Ovary (tissue), 9 donors: Measurements from ENCODE around the gene RALGPS2. TPM values are rescaled to one million over a fixed set of nuclear protein-coding genes. Genes with fewer than 3 reads are reported as not detected.

Source experiments
- DNase-seq, 5 donors: peaks; one replicate each; pipeline ENCODE4 v3.0.0-alpha.2; 2019 to 2020
- H3K27ac ChIP-seq, 2 donors: fragments of 200-600 bp; one replicate each; pipeline versions ENCODE4 v1.5.1 to v1.8.0; 2019 to 2022
- H3K27me3 ChIP-seq: fragments of 200-600 bp; one replicate; pipeline ENCODE4 v1.8.0; 2022
- H3K36me3 ChIP-seq: fragments of 200-600 bp; sonication (generic); one replicate; pipeline ENCODE4 v1.5.1; 2019
- H3K4me1 ChIP-seq: one replicate; pipeline ENCODE4 v1.8.1; 2013; ENCODE audit warnings: mild to moderate bottlenecking, moderate library complexity; ENCODE audit not compliant: insufficient read depth
- H3K4me3 ChIP-seq: fragments of 200-600 bp; sonication (generic); one replicate; pipeline ENCODE4 v1.5.1; 2017
- H3K9me3 ChIP-seq, 2 donors: fragments of 200-600 bp in 1 of 2; sonication (generic) in 1 of 2; one replicate each; pipeline versions ENCODE4 v1.5.1 to v1.8.1; 2013 to 2019; ENCODE audit warnings: mild to moderate bottlenecking in 1 of 2, moderate library complexity in 1 of 2
- CTCF ChIP-seq, 3 donors: fragments of 450-650 bp in 2 of 3; fragments of 200-600 bp in 1 of 3; IDR thresholded peaks; one replicate each; pipeline versions ENCODE4 v1.5.1 to v1.8.0; 2016 to 2022; ENCODE audit warnings: antibody characterized with exemption in 3 of 3, mild to moderate bottlenecking in 1 of 3
- EP300 ChIP-seq: sonication (generic); formaldehyde crosslinking; IDR thresholded peaks from one replicate; pipeline ENCODE4 v1.6.1; 2017; ENCODE audit warnings: antibody characterized with exemption
- POLR2A ChIP-seq: fragments of 450-650 bp; IDR thresholded peaks from one replicate; pipeline ENCODE4 v1.6.1; 2017; ENCODE audit warnings: antibody characterized with exemption, mild to moderate bottlenecking, moderate library complexity
- WGBS, 3 donors: extraction: QIAGEN DNeasy Blood & Tissue Kit in 1 of 3; methylation state at CpG; one replicate each; pipeline versions ENCODE4 v1.1.5 to v1.1.7; 2013 to 2017; 5-methylcytosine and 5-hydroxymethylcytosine counted together
- intact Hi-C, 4 donors: fragments of 100-400 bp; cut with DNase I; formaldehyde crosslinking; loops; one replicate each; pipeline versions ENCODE4 v1.11.0 to v1.15.1; 2022 to 2023
- polyA plus RNA-seq, 2 donors: library from polyadenylated mRNA; stranded (reverse); fragments of 200-250 nt in 1 of 2; fragments of 350-450 nt in 1 of 2; fragmentation: Illumina TruSeq in 1 of 2; extraction: RNeasy Lipid Tissue Mini Kit (QIAGEN cat#74804) in 1 of 2; gene quantifications; one replicate each; pipeline ENCODE4 v1.2.3, GENCODE V29; 2013 to 2014
- total RNA-seq, 7 donors: library from RNA; depleted of rRNA in 2 of 7; stranded (reverse); fragments of >200 nt in 2 of 7; fragmentation: NEBNext Ultra II Directional in 3 of 7; extraction: Animal tissue kit (Norgen Biotek cat#: 25700) in 3 of 7; gene quantifications; one replicate each; pipeline versions ENCODE4 v1.1.0 to v1.2.4, GENCODE V29; 2016 to 2023
- donor health status: DM: no; HTN: no; CAD: no; lungs with moderate emphysema.
- donor health status: DM: no; HTN: no; CAD: no.
- donor health status: Bipolar disorder and iron deficiency.
- donor health status: DM: yes; HTN: yes; CAD: no.
- donor health status: DM: no; HTN: no; CAD: no.
- donor health status: DM: yes; HTN: yes; CAD: no.

Gene RALGPS2
- total and polyA plus RNA-seq, 9 donors = 6.4 to 43.4 (median 25.0) TPM

GRCh38 chr1:178871551-178872320 lies 146.7 kb downstream of the RALGPS2 start:
- H3K4me1 ChIP-seq = peaks cover 2% of the 10 kb centered on the region
- TF ChIP-seq EP300 = no peak
- TF ChIP-seq CTCF (IDR thresholded peaks at IDR 0.05) = no peak
- TF ChIP-seq POLR2A = no peak
- H3K27ac ChIP-seq = peak overlapping the region in 1 of 2 donors; percentile 56
- peak overlapping the region; percentile 20 for H3K4me3 ChIP-seq
- no peak for DNase-seq
- H3K36me3 ChIP-seq = no peaks in the 10 kb centered on the region
- H3K27me3 ChIP-seq = no peaks in the 10 kb centered on the region
- H3K9me3 ChIP-seq = no peaks in the 10 kb centered on the region
- intact Hi-C loops = no loop called here

- H3K4me1 ChIP-seq = peaks cover 2% of the 10 kb centered on the region
- no peak for TF ChIP-seq POLR2A
- TF ChIP-seq EP300 = no peak
- no peak for TF ChIP-seq CTCF (IDR thresholded peaks at IDR 0.05)
- WGBS, 3 donors = 86 to 94% (median 92%) methylated on average over 2 of the region's 2 CpGs
- H3K27me3 ChIP-seq = no peaks in the 10 kb centered on the region
- no peak overlapping the region for H3K4me3 ChIP-seq
- intact Hi-C loops = no loop called here
- H3K9me3 ChIP-seq = no peaks in the 10 kb centered on the region
- no peak overlapping the region for H3K27ac ChIP-seq
- no peaks in the 10 kb centered on the region for H3K36me3 ChIP-seq
- no peak for DNase-seq
These were observed 149.9 kb downstream of the RALGPS2 start for GRCh38 chr1:178874966-178875365.

- H3K27ac ChIP-seq = no peak overlapping the region
- intact Hi-C loops = no loop called here
- TF ChIP-seq POLR2A = no peak
- TF ChIP-seq CTCF (IDR thresholded peaks at IDR 0.05) = no peak
- no peak for TF ChIP-seq EP300
- no peaks in the 10 kb centered on the region for H3K27me3 ChIP-seq
- H3K4me3 ChIP-seq = no peak overlapping the region
- no peaks in the 10 kb centered on the region for H3K9me3 ChIP-seq
- DNase-seq = no peak
- peaks cover 2% of the 10 kb centered on the region for H3K4me1 ChIP-seq
- no peaks in the 10 kb centered on the region for H3K36me3 ChIP-seq
These were observed 150.9 kb downstream of the RALGPS2 start for GRCh38 chr1:178875936-178876335.

- no peak for DNase-seq
- Histone ChIP-seq H3K36me3 (no peaks in the 10 kb centered on the region), H3K4me3 (no peak overlapping the region), H3K27me3 (no peaks in the 10 kb centered on the region), H3K27ac (no peak overlapping the region), H3K9me3 (no peaks in the 10 kb centered on the region), H3K4me1 (no peaks in the 10 kb centered on the region)
- WGBS, 3 donors = 94 to 97% (median 96%) methylated on average over 3 of the region's 3 CpGs
- no peak for TF ChIP-seq EP300
- TF ChIP-seq POLR2A = no peak
- TF ChIP-seq CTCF (IDR thresholded peaks at IDR 0.05) = no peak
- intact Hi-C loops = no loop called here
These were observed 152.9 kb downstream of the RALGPS2 start for GRCh38 chr1:178877896-178878295.
